Measurements from ENCODE around the gene USH1G.
A peak's percentile ranks its signal among the peaks of the same experiment; 100 is the strongest.
"Not testable (repeated sequence)": the region's sequence is repeated elsewhere in the genome, so short reads cannot be mapped to it uniquely, and the experiment has no call there.

The USH1G gene

GRCh38 chr17:74873037-74873873, 49.8 kb downstream of the USH1G start:
- peak; percentile 100 for DNase-seq

DNA sequence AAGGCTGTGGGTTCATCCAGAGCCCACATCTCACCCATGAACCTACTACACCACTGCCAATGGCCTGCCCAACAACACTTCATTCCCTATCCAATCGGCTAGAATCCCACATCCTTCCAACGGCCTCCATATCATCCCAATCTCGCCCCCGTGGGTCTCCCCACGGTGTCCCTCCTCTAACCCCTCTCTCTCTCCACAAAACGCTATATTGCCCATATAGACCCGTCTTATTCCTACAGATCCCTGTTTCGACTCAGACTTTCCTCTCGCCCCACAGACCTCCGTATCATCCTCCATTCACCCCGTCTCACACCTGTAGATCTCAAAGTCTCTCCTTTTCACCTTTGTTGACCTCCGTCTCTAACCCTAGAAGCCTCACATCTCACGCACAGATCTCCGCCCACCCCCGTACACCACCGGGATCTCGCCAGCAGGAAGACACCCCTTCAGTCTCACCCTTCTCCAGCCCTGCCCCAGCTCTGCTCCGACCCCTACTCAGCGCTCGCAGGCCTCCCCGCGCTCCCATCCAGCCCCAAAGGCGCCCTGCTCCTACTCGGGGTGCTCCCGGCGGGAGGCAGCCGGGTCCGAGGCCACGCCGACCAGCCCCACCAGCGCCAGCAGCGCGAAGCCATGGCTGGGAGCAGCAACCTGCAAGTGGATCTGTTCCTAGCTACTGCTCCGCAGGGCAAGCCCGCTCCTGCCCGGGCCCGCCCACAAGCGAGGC, 50.6 kb downstream of the USH1G start, which contains the start of gene FDXR:
TSS of gene FDXR (minus strand) at position 682 of the 724 bp plus-strand sequence. CDS start at position 632, 50 bp downstream.
- no peak for DNase-seq

- no peak for DNase-seq
Observed at GRCh38 chr17:74871356-74872076, 51.5 kb downstream of the USH1G start.

DNA sequence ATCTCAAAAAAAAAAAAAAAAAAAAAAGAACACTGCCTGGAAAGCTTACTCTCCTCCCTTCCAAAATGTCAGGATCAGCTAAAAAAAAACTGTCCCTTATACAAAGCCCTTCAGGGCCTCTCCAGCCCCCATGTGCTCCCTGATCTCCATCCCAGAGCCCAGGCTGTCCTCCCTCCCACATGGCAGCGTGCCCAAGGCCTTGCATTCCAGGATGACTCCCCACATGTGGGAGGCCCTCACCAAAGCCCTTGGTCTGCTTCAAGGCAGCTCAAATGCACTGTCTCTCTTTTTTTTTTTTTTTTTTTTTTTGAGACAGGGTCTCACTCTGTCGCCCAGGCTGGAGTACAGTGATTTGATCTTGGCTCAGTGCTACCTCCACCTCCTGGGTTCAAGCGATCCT, 52.5 kb downstream of the USH1G start:
- DNase-seq, result no peak

- DNase-seq, result not testable (repeated sequence)
Observed at GRCh38 chr17:74870028-74870427, 53.0 kb downstream of the USH1G start.

DNA sequence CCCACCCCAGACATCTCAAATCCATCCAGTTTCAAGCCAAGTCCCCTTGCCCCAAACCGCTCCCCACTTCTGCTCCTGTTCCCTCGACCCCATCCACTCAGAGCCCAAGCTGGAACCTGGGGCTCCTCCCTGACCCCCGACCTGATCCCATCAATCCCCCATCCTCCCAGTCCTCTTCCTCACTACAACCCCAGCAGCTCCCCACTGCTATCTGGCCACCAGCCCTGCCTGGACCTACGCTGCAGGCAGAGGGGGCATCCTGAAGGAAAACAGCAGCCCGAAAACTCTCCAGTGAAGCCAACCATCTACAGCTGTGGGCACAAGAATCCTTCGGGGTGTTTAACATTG, 54.2 kb downstream of the USH1G start:
- DNase-seq, result no peak

DNA sequence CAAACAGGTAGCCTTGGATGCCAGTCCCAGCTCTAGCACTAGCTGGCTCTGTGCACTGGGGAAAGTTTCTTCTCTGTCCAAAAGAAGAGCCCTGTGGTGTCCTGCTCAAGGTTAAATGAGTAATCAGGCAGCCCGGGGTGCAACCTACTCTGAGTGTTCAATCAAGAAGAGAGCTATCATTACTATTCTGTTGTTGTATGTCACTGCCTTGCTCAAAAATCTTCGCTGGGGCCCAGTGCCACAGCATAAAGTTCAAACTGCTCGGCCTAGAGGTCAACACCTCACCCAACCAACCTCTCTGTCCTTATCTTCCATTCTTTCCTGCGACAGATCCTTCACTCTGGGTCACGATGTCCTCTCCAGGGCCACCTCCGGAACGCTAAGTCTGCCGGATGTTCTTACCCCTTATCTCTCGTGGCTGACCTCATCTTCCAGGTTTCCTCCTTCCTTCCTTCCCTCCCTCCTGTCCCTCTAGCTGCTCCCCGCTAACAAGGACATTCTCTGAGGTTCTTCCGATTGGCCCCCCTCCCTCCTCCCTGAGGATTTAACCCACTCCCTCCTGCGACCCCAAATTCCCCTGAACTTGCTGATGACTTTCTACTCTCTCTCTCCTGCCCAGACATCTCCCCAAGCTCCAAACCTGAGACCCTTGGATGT, 54.7 kb downstream of the USH1G start:
- peak; percentile 22 for DNase-seq

- DNase-seq, result no peak
Observed at GRCh38 chr17:74866198-74866835, 56.7 kb downstream of the USH1G start.

All from hematopoietic multipotent progenitor cell treated with erythropoietin and hydrocortisone succinate and interleukin-3 and kit ligand, for 8 days (in vitro differentiated cells).